ENCODE data around the gene HIPK2.

HIPK2 gene

GRCh38 chr7:139773371-139773770 lies 4.4 kb downstream of the HIPK2 start:
- TF ChIP-seq ARNTL (CRISPR knock-in tag; IDR thresholded peaks at IDR 0.05; ENCODE audit: borderline replicate concordance, low read depth): no peak
- TF ChIP-seq GLIS3 (CRISPR knock-in tag; IDR thresholded peaks at IDR 0.05): no peak
- no peak for TF ChIP-seq ESRRG (CRISPR knock-in tag; IDR thresholded peaks at IDR 0.05)
- no peak for TF ChIP-seq BACH2 (CRISPR knock-in tag; IDR thresholded peaks at IDR 0.05; ENCODE audit: borderline replicate concordance)
- no peak for TF ChIP-seq RARB (CRISPR knock-in tag; IDR thresholded peaks at IDR 0.05)
- TF ChIP-seq OSR1 (CRISPR knock-in tag; IDR thresholded peaks at IDR 0.05): no peak
- TF ChIP-seq SNAI2 (CRISPR knock-in tag; IDR thresholded peaks at IDR 0.05): no peak
- TF ChIP-seq TCF4 (CRISPR knock-in tag; IDR thresholded peaks at IDR 0.05; ENCODE audit: borderline replicate concordance): no peak
- no peak for TF ChIP-seq CSRNP3 (CRISPR knock-in tag; IDR thresholded peaks at IDR 0.05)
- TF ChIP-seq ZFP30 (CRISPR knock-in tag; IDR thresholded peaks at IDR 0.05): no peak
- TF ChIP-seq ZNF565 (CRISPR knock-in tag; conservative IDR thresholded peaks at IDR 0.05; ENCODE audit: low read depth): no peak
- no peak for TF ChIP-seq TSHZ2 (CRISPR knock-in tag; IDR thresholded peaks at IDR 0.05)
- TF ChIP-seq ZC3H10 (CRISPR knock-in tag; IDR thresholded peaks at IDR 0.05): no peak
- ATAC-seq: no peak

- TF ChIP-seq ISL1 (CRISPR knock-in tag; IDR thresholded peaks at IDR 0.05) (no peak), SNAI2 (CRISPR knock-in tag; IDR thresholded peaks at IDR 0.05) (no peak), PATZ1 (CRISPR knock-in tag; IDR thresholded peaks at IDR 0.05; ENCODE audit: borderline replicate concordance) (no peak), ZNF70 (CRISPR knock-in tag; IDR thresholded peaks at IDR 0.05) (no peak), ARNTL (CRISPR knock-in tag; IDR thresholded peaks at IDR 0.05; ENCODE audit: borderline replicate concordance, low read depth) (no peak), TSHZ2 (CRISPR knock-in tag; IDR thresholded peaks at IDR 0.05) (no peak), BACH2 (CRISPR knock-in tag; IDR thresholded peaks at IDR 0.05; ENCODE audit: borderline replicate concordance) (no peak)
- no peak for ATAC-seq
Measured at GRCh38 chr7:139772873-139773272, 4.9 kb downstream of the HIPK2 start.

- ATAC-seq: no peak
- TF ChIP-seq ISL1 (CRISPR knock-in tag; IDR thresholded peaks at IDR 0.05) (no peak), PPARA (CRISPR knock-in tag; IDR thresholded peaks at IDR 0.05; ENCODE audit: borderline replicate concordance) (no peak), OSR1 (CRISPR knock-in tag; IDR thresholded peaks at IDR 0.05) (no peak), CREB5 (CRISPR knock-in tag; IDR thresholded peaks at IDR 0.05; ENCODE audit: low read depth) (no peak), ARNTL (CRISPR knock-in tag; IDR thresholded peaks at IDR 0.05; ENCODE audit: borderline replicate concordance, low read depth) (no peak), ZFP3 (CRISPR knock-in tag; IDR thresholded peaks at IDR 0.05) (no peak), GLIS3 (CRISPR knock-in tag; IDR thresholded peaks at IDR 0.05) (no peak), TSHZ2 (CRISPR knock-in tag; IDR thresholded peaks at IDR 0.05) (no peak), ZNF70 (CRISPR knock-in tag; IDR thresholded peaks at IDR 0.05) (no peak), CSRNP3 (CRISPR knock-in tag; IDR thresholded peaks at IDR 0.05) (no peak), SNAI2 (CRISPR knock-in tag; IDR thresholded peaks at IDR 0.05) (no peak), PATZ1 (CRISPR knock-in tag; IDR thresholded peaks at IDR 0.05; ENCODE audit: borderline replicate concordance) (no peak)
Measured at GRCh38 chr7:139772115-139772514, 5.7 kb downstream of the HIPK2 start.
